Measurements from ENCODE around the gene SP110.
A peak's percentile ranks its signal among the peaks of the same experiment; 100 is the strongest.
"Not testable (repeated sequence)": the region's sequence is repeated elsewhere in the genome, so short reads cannot be mapped to it uniquely, and the experiment has no call there.

SP110 gene

DNA sequence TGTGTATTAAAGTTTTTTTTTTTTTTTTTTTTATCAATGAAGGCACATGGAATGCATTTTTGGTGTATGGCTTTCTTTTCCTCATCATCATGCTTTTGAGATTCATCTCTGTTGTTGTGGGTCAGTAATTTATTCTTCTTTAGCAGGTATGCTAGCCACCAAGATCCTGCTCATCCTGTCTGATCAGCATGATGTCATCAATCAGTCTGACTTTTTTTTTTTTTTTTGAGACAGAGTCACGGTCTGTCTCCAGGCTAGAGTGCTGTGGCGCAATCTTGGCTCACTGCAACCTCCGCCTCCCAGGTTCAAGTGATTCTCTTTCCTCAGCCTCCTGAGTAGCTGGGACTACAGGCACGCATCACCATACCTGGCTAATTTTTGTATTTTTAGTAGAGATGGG lies 3.0 kb upstream of the SP110 start:
- DNase-seq, result not testable (repeated sequence)

DNA sequence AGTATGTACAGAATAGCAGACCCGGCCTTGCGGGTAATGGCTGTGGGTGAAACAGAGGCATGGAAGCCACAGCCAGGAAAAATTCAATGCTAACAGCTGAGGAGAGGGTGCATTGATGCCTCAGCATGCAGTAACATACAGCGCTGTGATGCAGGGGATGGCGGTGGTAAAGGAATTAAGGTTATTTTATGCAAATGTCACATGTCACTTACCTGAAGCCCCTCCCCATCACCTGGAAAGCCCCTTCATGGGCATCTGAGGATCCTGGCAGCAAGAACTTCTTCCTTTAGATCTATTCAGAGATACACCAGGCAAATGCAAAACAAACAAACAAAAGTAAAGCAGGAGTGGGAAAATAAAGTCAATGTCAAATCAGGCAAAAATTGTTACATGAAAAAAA lies 1.7 kb upstream of the SP110 start:
- no peak for DNase-seq

DNA sequence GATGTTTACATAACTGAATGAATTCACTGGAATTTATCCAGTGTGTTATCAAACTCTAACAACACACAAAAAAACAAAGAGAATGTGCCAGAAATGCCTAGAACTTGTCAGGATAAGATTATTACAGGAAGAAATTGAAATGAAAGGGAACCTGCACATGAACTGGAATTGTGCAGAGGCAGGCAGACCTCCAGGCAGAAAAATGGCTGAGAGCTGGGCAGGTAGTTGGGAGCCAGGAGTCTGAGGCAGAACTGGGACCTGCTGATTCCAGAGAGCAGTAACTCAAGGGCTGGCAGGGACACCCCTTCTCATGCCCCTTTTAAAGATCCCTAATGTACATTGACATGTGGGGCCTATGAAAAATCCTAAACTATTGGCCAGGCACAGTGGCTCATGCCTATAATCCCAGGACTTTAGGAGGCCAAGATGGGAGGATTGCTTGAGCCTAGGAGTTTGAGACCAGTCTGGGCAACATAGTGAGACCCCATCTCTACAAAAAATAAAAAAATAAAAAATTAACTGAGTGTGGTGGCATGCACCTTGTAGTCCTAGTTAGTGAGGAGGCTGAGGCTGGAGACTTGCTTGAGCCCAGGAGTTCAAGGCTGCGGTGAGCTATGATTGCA lies 674 bp upstream of the SP110 start:
- DNase-seq, result no peak

DNA sequence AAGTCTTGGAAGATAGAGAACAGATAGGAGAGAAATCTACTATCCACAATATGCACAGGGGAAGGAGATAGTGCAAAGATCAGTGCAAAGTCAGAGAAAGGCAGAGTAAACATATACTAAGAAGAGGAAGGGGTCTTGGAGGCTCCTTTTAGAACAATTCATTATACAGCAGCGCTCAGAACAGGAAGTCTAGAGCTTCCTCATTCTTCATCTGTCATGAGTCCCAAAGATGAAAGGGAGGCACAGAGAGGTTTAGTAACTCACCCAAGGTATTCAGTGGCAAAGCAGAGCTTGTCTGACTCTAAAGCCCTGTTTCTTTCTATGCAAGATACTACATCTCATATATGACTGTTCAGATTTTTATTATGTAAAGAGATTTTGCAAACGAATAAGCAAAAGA lies 1.4 kb downstream of the SP110 start:
- DNase-seq, result peak; percentile 36

DNA sequence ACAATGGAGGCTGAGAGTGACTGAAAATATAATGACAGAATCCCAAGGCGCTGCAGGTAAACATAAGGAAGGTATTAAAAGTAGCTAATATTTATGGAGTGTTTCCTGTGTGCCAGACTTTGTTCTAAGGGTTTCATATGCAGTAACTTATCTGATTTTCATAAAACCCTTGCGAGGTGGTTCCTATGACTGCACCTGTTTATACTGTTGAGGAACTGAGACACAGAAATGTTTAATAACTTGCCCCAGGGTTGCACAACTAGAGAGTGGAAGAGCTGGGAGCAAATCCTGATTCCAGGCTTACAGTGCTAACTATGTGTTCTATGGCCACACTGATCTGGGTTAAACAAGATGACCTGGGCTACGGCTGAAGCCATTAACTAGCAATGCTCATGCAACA lies 2.4 kb downstream of the SP110 start:
- DNase-seq, result no peak

DNA sequence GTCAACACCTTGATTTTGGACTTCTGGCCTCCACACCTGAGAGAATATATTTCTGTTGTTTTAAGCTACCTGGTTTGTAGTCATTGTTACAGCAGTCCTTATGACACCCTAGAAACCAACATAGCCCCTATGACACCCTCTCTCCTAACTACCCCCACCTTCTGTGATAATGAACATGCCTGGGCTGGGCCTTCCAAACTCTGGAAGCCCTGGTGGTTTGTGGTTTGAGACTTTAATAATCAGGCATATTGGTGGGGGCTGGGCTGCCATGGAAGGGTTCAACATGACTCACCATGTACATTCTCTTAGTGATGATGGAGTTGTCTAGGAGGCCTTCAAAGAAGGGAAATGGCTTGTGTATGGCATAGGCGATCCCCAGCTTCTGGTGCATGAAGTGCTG lies 3.3 kb downstream of the SP110 start:
- no peak for DNase-seq

DNA sequence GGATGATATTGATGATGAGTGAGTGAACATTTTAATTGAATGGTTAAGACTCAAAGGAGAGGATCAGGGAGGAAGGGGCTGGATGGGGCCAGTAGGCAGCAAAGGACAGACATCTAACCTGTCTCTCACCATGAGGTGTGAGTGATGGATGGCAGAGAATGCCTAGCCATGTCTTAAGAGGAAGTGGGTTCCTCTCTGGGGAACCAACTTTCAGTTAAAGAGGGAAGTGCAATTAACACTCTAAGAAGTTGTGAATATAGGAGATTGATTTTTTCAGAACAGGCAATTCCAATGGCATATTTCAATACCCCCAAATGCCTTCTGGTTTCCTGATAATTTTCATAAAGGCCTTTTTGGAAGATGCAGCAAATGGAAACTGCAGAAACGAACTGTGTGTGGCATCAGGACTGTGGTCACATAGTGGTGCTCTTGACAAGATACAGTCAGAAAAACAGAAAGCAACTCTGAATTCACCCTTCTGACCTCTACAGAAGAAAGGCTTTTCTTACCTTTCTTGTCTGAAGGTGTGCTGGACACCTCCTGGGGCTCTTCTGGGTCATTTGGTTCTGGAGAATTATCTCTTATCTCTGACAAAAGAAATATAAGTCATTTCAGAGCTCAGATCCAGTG lies 10.2 kb downstream of the SP110 start:
- DNase-seq, result peak; percentile 4

DNA sequence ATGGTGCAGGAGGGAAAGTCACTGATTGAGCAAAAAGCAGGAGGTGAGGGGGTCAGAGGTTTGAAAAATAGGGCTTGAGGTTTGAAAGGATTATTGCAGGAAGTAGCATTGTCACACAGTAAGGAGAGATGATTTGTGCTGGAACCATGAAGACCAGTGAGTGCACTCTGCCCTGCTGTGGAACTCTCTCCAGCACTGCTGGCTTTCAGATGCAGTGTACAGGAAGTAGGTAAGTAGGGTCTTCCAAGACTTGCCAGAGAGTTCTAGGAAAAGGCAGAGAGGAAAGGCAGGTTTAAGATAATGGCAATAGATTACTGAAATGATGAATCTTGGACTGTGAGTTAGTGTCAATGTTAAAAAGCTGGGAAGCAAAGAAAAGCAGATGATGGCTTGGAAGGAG lies 11.2 kb downstream of the SP110 start:
- no peak for DNase-seq

DNA sequence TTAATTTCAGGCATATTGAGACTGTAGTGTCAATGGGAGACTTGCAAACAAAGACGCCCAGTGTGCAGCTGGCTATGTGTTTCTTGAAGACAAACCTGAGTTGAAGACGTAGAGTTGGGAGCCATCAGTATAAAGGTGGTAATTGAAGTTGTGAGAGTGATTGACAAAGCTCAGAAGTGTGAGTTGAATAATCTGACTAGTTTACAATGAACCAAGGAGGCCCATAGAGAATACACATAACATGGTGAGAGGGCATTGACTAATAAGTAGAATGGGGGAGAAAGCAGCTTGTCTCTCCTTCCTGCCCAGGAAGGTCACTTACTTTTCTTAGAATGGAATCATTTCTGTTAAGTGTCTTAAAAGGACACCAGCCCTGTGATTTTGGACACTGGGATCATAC lies 14.1 kb downstream of the SP110 start:
- no peak for DNase-seq

DNA sequence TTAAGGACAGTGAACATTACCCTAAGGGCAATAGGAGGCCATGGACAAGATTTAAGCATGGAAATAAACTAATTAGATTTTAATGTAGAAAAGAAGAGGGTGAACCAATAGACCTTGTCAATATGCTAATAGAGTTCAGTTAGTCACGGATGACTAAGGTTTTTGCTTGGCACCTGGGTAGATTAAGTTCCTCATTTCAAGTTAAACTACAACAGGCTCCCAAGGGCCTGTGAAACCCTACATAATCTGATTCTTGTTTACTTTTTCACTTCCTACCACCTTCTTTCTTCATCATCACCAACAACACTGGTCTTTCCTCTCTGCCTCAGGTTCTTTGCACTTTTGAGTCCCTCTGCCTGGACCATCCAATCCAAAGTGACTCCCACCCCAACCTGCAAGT lies 14.8 kb downstream of the SP110 start:
- DNase-seq, result no peak

DNA sequence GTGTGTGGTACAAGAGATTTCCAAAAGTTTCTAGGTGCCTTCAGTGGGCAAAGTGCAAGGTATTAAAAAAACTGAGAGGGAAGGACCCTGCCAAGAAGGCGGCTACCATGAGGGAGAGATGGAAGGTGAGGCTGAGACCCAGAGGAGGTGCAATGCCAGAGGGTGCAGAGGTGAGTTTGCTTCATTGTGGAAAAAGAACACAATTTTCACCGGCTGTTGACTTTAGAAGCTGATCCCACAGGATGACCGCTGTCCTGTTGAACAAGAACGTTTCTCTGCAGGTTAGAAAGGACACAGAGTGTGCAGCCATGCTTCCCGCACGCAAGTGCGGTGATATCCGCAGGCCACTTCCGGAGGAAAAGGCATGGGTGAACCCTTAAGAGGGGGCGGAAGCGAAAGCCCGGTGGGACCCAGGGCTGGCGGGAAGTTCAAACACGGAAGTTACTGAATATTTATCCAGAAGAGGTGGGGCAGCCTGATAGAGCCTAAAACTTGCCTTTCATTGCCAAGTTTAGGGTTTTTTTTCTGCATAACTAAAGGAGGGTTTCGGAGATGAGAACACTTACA lies 16.6 kb downstream of the SP110 start:
- no peak for DNase-seq

DNA sequence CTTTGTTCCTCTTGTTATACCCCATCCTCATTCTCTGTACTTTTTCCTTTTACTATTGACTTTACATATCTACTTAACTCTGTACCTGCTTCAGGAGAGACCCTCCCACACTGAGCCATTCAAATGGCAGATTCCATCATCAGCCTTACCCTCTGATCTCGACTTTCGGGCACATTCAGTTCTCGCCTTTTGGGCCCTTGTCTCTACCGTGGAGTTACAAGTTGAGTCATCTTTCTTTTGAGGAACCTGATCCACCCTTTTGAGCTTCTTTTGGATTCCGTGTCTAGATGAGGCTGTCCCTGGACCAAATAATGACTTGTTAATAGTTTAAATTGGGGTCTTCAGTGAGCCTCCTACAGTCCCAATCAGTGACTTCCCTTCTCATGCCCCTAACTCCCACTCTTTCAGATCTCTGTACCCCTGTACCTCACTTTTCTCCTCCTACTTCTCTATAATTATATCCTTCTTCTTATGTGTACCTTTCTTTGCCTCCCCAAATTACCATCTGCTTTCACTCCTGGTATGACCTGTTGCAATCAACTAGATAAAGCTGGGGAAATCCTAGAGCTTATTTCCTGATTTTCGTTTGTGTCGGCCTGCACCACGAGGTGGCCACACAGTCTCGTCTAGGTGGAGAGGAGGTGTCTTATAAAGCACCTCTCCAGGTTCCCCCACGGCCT lies 17.2 kb downstream of the SP110 start:
- DNase-seq, result no peak

DNA sequence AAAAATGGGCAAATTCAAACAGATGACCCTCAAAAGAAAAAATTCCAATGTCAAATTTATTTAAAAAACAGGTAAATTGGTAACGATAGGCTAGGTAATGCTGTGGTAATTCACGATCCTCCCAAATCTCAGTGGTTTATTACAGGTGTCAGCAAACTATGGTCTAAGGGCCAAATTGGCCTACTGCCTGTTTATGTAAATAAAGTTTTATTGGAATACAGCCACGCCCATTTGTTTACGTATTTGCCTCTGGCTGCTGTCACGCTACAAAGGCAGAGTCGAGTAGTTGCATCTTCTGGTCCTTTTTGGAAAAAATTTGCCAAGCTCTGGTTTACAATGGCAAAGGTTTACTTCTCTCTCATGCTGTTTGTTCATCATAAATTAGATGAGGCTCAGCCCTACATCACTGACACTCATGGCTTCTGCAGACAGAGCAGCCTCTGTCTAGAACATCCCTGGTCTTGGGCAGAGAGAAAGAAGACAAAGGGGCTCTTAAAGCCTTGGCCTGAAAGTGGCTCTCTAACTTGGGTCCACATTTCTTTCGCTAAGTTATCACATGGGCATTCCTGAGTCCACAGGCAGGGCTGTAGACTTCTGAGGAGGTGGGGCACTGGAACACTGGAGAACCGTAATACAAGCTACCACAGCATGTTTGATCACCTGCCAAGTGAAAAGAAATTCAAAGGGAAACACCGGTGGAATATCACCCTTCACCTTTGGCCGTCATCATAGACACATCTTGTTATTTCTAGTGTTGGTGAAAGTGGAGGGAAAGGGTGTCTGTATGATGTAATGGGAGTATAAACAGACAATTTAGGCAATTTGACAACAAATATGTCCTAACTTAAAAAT lies 34.8 kb downstream of the SP110 start:
- DNase-seq, result no peak

DNA sequence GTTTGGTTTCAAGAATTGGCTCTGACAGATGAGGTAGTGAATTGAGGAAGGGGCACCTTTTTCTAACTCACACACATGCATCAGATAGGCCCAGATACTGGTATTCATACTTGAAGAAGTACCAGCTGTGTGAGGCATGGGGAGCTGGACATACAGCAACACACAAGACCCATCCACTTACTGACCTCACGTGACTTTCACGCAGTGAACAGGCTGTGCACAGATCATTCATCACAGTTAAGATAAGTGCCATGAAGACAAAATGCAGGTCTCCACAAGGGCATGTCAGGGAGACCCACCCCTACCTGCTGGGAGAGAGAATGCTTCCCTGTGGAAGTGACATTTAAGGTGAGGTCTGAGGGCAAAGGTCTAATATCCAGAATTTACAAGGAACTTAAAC lies 38.6 kb downstream of the SP110 start:
- no peak for DNase-seq

DNA sequence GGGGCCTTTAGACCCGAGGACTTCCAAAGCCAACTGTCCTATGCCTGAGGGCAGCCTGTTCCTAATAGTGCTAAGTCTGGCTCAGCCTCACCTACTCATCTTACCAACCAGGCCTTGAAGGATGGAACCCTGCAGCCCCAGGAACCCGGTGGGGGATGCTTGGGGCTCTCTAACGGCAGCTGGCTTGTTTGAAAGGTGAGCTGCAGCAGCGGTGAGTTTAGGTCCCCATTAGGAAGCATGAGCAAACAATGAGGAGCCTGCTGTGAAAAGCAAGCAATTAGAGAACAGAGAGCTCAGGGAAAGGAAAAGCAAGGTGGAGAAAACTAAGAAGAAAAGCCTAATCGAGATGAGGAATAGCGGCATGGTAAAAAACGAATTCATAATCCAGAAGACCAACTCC lies 39.9 kb downstream of the SP110 start:
- no peak for DNase-seq

DNA sequence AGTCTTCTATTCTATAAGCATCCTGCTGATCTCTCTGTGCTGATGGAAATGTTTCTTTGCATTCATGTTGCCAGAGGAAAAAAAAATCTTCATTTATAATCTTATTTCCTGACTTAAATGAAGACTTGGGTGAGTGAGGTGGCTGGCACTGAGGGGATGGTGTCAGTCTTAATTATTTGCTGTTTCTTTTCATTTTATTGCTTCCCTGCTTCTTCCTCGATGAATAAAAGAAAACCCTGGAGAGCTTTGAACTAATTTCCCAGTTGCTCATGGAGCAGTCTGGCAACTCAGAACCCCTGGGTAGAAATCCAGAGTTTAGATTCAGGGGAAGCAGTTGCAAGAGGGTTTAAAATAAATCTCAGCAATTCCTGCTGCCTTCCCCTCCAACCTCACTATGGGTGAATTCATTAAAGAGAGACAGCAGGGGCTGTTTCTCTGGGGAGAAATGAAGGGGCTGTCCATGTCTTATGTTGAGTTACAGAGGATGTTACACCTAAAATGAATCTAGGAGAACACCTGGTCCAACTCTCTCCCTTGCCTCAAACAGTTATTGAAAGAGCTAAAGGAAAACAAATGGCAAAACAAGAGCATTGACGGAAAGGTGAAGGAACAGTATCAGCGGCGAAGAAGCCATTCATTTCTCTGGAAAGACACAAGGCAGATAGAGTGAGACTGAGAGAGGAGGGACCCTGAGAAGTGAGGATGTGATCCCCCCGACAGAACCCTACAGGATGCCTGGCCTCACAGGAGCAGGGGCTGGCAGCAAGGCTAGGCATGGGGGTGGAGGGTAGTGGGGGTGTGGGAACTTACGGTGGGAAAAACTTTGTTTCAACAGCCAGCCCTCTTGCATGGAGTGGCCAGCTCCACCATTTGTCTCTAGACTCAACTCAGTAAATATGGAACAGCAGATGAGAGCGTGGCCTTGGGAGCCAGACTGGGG lies 41.0 kb downstream of the SP110 start:
- DNase-seq, result no peak

DNA sequence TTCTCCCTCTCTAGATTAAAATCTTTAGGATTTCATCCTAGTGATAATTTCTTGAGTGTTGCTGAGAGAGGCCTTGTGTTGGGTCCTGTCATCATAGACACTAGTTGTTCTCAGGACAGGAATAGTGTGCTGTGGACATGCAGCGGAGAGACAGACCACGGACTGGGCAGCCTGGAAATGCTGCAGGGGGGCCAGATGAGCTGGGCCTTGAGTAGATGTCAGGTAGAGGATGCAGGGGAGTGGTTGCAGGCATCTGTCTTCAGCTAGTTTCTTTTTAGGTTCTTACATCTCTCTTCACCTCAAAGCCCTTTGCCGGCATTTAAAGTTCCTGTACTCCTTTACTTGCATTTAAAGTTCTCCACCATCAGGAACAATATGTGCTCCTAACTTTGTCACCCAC lies 42.8 kb downstream of the SP110 start:
- DNase-seq, result no peak

DNA sequence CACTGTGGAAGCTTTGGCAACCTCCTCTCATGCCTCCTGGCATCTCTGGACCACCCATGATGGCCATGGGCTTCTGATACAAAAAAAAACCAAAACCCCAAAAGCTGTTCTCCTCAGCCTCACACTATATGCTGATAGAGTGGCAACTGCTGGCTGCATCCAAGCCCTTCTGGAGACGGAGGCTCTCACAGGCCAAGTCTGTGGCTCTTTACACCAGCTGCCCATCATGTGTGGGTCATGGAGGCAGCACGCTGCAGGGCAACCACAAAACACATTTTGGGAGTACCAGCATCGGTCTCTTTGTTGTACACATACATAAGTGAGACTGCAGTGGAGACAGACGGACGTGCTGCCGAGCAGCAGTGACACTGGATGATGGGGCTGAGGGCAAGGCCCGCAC lies 45.3 kb downstream of the SP110 start:
- DNase-seq, result no peak

DNA sequence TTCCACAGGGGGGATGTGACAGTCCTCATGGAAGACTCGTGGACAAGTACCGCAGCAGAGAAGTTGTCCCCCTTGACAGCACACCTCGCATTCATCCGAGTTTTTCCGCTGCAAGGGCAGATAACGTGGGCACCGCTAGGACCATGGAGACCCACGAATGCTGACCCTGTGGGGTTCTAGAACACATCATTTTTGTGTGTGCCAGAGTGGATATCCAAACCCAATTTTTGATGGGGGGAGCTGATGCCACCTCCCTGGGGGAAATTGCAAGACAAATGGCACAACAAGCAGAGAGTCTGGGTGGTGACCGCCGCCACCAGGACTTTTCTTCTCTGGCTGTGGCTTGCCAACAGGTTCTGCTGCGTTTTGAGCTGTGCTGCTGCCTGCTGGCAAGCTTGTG lies 46.9 kb downstream of the SP110 start:
- DNase-seq, result no peak

DNA sequence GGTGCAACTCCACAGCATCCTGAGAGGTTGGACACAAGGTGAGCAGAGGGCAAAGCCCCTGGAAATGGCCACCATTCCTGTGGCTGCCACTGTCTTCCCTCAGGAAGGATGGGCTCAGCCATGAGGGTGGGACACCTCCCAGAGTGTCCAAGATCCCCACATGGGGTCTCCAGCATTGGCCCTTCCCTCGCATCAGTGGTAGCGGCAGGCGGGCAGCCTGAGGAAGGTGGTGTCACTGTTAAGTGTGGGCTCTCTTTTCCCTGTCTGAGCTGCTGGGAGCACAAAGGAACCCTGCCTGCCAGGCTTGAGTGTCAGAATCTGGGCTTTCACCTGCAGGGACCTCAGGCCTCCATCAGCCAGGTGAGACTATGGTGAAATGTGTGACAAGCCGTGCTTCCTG lies 47.6 kb downstream of the SP110 start:
- DNase-seq, result no peak

DNA sequence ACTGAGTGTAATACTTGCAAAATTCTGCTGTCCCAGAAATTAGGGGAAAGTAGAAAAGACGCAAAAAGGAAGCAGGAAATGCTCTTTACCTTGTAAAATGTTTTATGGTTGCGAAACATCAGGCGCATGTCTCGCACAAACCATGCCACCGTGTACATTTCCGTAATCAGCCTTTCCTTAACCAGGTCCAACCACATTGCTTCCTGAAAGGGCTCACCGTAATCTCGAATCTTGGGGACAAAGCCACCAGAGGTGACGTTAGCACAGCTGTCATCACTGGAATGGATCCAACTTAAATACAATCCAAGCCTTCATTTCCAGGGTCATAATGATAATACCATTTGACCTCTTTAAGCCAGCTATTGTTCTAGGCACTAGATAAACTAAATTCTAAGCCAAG lies 49.3 kb downstream of the SP110 start:
- DNase-seq, result no peak

DNA sequence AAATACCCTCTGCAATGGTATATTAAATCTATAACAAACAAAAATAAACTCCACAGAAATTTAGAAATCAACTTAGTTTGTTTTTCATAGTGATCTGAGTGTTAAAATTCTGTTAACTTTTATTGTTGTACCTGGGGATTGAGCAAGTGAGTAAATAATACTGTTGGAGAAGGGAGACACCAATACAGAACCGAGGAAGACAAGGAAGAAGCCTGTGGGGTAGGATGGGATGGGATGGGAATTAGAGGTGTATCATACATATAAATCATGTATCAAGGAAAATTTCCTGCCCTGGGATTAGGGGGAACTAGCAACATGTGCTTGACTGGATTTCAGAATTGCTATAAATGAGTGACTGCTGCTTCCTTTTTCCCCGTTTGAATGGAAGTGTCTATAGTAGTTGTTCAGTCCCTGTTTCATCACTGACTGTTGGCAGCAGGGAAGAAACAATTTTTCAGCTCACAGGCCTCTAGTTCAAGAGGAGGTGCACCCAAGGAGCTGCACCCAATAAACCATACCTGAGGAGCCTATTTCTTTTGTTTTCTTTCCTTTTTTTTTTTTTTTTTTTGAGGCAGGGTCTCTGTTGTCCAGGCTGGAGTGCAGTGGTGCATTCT lies 53.1 kb downstream of the SP110 start:
- no peak for DNase-seq
